Activated T-helper 9 cell treated with anti-CD3 and anti-CD28 coated beads, Interleukin-2, amount 50 U/mL, for 16 hours (primary cell): ENCODE measurements around the gene HOXC12.

Experiments used
- DNase-seq: peaks from one replicate; pipeline ENCODE4 v3.0.0-alpha.2; 2020; ENCODE audit warnings: low read depth

Gene HOXC12

GRCh38 chr12:54008260-54008552 lies 53.5 kb downstream of the HOXC12 start:
- no peak for DNase-seq
